CD4-positive, alpha-beta T cell (primary cell): ENCODE results near the gene DNAJB2. TPM values are rescaled to one million over a fixed set of nuclear protein-coding genes. Genes with fewer than 3 reads are reported as not detected.
A peak's percentile ranks its signal among the peaks of the same experiment; 100 is the strongest.
"Not testable (repeated sequence)": the region's sequence is repeated elsewhere in the genome, so short reads cannot be mapped to it uniquely, and the experiment has no call there.

Experiments
- ATAC-seq: fragments of 200-7000 bp; cut with Tn5 transposase; one replicate; pipeline ENCODE4 v1.10.0; 2022; ENCODE audit warnings: mild to moderate bottlenecking; ENCODE audit not compliant: poor library complexity
- CTCF ChIA-PET: fragments of 350-600 bp; sonication (Branson Sonifier 250); formaldehyde crosslinking; loops from one replicate; lab custom pipeline; 2021; ENCODE audit warnings: antibody characterized with exemption, inconsistent platforms; lab: Charles Lee
- POLR2A ChIA-PET: fragments of 350-600 bp; sonication (Branson Sonifier 250); formaldehyde crosslinking; loops from one replicate; lab custom pipeline; 2021; ENCODE audit warnings: antibody characterized with exemption, inconsistent platforms; lab: Charles Lee
- DNase-seq, 14 experiments: peaks; one replicate each; pipeline ENCODE4 v3.0.0-alpha.2; 2013 to 2020; ENCODE audit warnings: mixed read lengths in 2 of 14
- H3K27ac ChIP-seq, 2 donors: one replicate each; pipeline versions ENCODE4 v1.5.1 to v1.7.0; 2013; ENCODE audit warnings: low read length in 2 of 2, low read depth in 1 of 2, mild to moderate bottlenecking in 1 of 2
- H3K27me3 ChIP-seq, 2 experiments: 1 replicate in 1 of 2; 2 replicates in 1 of 2; pipeline versions ENCODE4 v1.6.1 to v1.7.0; 2013; ENCODE audit warnings: low read length in 2 of 2, control low read depth in 1 of 2, mild to moderate bottlenecking in 1 of 2, moderate library complexity in 1 of 2; ENCODE audit not compliant: insufficient read depth in 2 of 2, control insufficient read depth in 1 of 2
- H3K36me3 ChIP-seq: one replicate; pipeline ENCODE4 v1.6.1; 2013; ENCODE audit warnings: low read length, control low read depth; ENCODE audit not compliant: insufficient read depth
- H3K4me1 ChIP-seq: one replicate; pipeline ENCODE4 v1.6.1; 2013; ENCODE audit warnings: low read length, control low read depth; ENCODE audit not compliant: insufficient read depth
- H3K4me3 ChIP-seq: one replicate; pipeline ENCODE4 v1.5.1; 2013; ENCODE audit warnings: mild to moderate bottlenecking, low read length, moderate library complexity
- H3K9me3 ChIP-seq, 2 experiments: 1 replicate in 1 of 2; 2 replicates in 1 of 2; pipeline versions ENCODE4 v1.6.1 to v1.7.0; 2013; ENCODE audit warnings: low read length in 2 of 2, mild to moderate bottlenecking in 2 of 2, control low read depth in 1 of 2, moderate library complexity in 1 of 2; ENCODE audit not compliant: control insufficient read depth in 1 of 2, insufficient read depth in 1 of 2
- H3K27ac Mint-ChIP-seq: one replicate; pipeline ENCODE4 v1.8.0; 2020; ENCODE audit warnings: mixed read lengths
- H3K27me3 Mint-ChIP-seq: one replicate; pipeline ENCODE4 v1.8.0; 2021; ENCODE audit warnings: mixed read lengths
- H3K36me3 Mint-ChIP-seq: one replicate; pipeline ENCODE4 v1.8.0; 2021; ENCODE audit warnings: low read depth, mixed read lengths
- H3K4me1 Mint-ChIP-seq: one replicate; pipeline ENCODE4 v1.8.0; 2021; ENCODE audit warnings: low read depth, mixed read lengths
- H3K4me3 Mint-ChIP-seq: one replicate; pipeline ENCODE4 v1.8.0; 2020; ENCODE audit warnings: mild to moderate bottlenecking, mixed read lengths
- H3K9me3 Mint-ChIP-seq: one replicate; pipeline ENCODE4 v1.8.0; 2020; ENCODE audit warnings: mixed read lengths
- intact Hi-C, 2 experiments: fragments of 100-400 bp; cut with DNase I in 1 of 2; cut with micrococcal nuclease in 1 of 2; formaldehyde crosslinking; loops; one replicate each; pipeline versions ENCODE4 v1.15.1 to v1.9.0; 2023 to 2025; cut with DNase I, micrococcal nuclease
- total RNA-seq, 174 experiments: library from RNA in 2 of 174; stranded (reverse) in 2 of 174; gene quantifications; one replicate each; pipeline ENCODE4 v1.2.3 and lab custom pipeline; 2021 to 2026
- TF ChIP-seq, protein P1 (sequence below): fragments of 200-600 bp; IDR thresholded peaks from one replicate; pipeline ENCODE4 v1.8.0; 2022; ENCODE audit warnings: antibody characterized with exemption, mild to moderate bottlenecking

Gene DNAJB2
- total RNA-seq, 2 experiments from 2014 or later = 151 to 161 TPM

DNA sequence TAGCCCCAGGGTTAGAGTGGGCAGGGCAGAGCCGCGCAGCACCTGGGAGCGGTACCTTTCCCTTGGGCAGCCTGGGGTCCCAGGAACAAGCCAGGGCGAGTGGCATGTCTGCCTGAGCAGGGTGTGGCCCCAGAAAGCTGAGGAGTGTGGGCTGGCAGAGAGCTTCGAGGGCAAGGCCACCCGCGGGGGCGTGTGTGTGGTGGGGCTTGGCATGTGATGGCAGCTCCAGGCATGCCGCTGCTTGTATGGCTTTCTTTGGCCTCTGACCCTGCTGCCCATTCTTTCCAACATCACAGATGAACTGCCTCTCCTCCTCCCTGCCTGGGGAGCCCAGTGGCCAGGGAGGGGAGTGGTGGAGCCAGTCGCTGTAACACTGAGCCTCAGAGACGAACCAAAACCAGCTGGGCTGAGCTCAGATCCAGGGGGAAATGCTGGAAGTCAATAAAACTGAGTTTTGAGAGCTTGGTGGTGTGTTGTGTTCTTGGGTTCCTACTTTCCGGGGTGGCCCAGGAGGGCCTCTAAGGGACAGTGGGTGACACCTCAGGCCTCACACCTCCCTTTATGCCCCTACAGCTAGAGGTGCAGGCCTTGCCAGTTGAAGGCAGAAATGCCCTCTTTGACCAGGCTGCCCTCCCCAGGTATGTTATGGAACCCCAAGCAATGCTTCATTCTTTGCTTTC, 7.4 kb downstream of the DNAJB2 start:
- no peaks in the 10 kb centered on the region for H3K9me3 Mint-ChIP-seq
- H3K27me3 ChIP-seq = no peaks in the 10 kb centered on the region
- H3K27ac ChIP-seq = no peak overlapping the region
- intact Hi-C loops = no loop called here
- DNase-seq (no peak), ATAC-seq (no peak)
- TF ChIP-seq, protein P1, sequence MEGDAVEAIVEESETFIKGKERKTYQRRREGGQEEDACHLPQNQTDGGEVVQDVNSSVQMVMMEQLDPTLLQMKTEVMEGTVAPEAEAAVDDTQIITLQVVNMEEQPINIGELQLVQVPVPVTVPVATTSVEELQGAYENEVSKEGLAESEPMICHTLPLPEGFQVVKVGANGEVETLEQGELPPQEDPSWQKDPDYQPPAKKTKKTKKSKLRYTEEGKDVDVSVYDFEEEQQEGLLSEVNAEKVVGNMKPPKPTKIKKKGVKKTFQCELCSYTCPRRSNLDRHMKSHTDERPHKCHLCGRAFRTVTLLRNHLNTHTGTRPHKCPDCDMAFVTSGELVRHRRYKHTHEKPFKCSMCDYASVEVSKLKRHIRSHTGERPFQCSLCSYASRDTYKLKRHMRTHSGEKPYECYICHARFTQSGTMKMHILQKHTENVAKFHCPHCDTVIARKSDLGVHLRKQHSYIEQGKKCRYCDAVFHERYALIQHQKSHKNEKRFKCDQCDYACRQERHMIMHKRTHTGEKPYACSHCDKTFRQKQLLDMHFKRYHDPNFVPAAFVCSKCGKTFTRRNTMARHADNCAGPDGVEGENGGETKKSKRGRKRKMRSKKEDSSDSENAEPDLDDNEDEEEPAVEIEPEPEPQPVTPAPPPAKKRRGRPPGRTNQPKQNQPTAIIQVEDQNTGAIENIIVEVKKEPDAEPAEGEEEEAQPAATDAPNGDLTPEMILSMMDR = no peak
- H3K4me3 Mint-ChIP-seq = no peak overlapping the region
- no peak overlapping the region for H3K4me3 ChIP-seq
- peaks cover 45% of the 10 kb centered on the region for H3K36me3 ChIP-seq
- H3K9me3 ChIP-seq = no peaks in the 10 kb centered on the region
- POLR2A ChIA-PET = interaction anchor here (0.8 to 1.6 kb wide), 2 partner anchors 8 to 37 kb away, joined by 3 to 6 read pairs; no protein-coding TSS in a partner anchor
- peaks cover 45% of the 10 kb centered on the region for H3K36me3 Mint-ChIP-seq
- peak overlapping the region; percentile 31 for H3K27ac Mint-ChIP-seq
- CTCF ChIA-PET = interaction anchor here (1.5 to 12.0 kb wide), 2 partner anchors 8 to 32 kb away, joined by 3 to 190 read pairs; no protein-coding TSS in a partner anchor
- peaks cover 1% of the 10 kb centered on the region for H3K4me1 Mint-ChIP-seq
- H3K27me3 Mint-ChIP-seq = no peaks in the 10 kb centered on the region
- peaks cover 3% of the 10 kb centered on the region for H3K4me1 ChIP-seq

DNA sequence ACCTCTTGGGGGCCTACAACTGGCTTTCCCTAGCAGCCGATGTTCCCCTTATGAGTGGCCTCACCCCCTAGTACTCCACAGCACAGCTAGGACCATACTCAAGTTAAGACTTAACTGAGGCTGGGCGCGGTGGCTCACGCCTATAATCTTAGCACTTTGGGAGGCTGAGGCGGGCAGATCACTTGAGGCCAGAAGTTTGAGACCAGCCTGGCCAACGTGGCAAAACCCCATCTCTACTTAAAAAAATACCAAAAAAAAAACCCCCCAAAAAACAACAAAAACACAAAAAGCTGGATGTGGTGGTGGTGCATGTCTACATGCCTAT, 7.9 kb downstream of the DNAJB2 start:
- Mint-ChIP-seq H3K27ac (peak overlapping the region; percentile 31), H3K36me3 (peaks cover 40% of the 10 kb centered on the region)
- H3K4me1 Mint-ChIP-seq, intact Hi-C loops, ATAC-seq, H3K9me3 Mint-ChIP-seq, H3K9me3 ChIP-seq, H3K4me3 Mint-ChIP-seq, H3K27ac ChIP-seq, H3K27me3 ChIP-seq, H3K4me1 ChIP-seq, DNase-seq, H3K4me3 ChIP-seq, H3K27me3 Mint-ChIP-seq: not testable (repeated sequence)
- H3K36me3 ChIP-seq = peaks cover 40% of the 10 kb centered on the region
- CTCF ChIA-PET = interaction anchor here (1.5 to 12.0 kb wide), 2 partner anchors 8 to 33 kb away, joined by 3 to 190 read pairs; no protein-coding TSS in a partner anchor
- POLR2A ChIA-PET = interaction anchor here (0.8 to 1.6 kb wide), 2 partner anchors 8 to 37 kb away, joined by 3 to 6 read pairs; no protein-coding TSS in a partner anchor

DNA sequence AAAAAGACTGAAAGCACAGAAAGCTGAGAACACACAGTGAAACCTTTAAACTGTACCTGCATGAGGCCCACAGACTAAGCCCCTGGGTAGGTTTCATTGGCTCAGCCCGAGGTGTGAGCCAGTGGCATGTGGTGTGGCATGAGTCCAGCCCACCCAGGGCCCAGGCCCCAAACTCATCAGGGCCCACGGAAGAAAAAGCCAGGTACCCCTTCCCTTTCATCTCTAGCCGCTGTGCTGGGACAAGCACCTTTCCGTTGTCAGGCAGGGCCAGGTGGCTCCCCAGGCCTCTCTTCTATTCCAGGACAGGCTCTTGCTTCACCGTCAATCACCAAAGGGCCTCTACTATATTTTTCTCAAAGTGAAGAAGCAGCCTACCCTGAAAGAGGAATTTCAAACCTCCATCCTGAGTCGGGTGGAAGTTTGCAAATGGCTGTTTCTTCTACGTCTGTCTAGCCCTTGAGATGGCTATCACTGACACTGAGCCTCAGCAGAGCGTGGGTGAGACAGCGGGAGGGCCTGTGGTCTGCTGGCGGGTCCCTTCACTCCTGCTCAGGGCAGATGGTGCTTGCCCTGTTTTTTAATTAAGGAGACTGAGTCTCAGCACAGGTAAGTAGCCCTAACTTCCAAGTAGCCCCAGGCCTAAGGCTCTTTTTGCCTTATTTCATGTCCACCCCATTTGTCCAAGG, 8.6 kb downstream of the DNAJB2 start:
- ChIA-PET CTCF (interaction anchor here (1.5 kb wide), 1 partner anchor 33 kb away, joined by 3 read pairs; no protein-coding TSS in a partner anchor), POLR2A (no interaction called here)
- peaks cover 33% of the 10 kb centered on the region for H3K36me3 ChIP-seq
- ATAC-seq = no peak
- H3K9me3 Mint-ChIP-seq = no peaks in the 10 kb centered on the region
- peak overlapping the region; percentile 4 for H3K27ac Mint-ChIP-seq
- TF ChIP-seq, protein P1 = no peak
- H3K27me3 ChIP-seq = no peaks in the 10 kb centered on the region
- no peaks in the 10 kb centered on the region for H3K9me3 ChIP-seq
- H3K27ac ChIP-seq = no peak overlapping the region
- no peak overlapping the region for H3K4me3 ChIP-seq
- no peaks in the 10 kb centered on the region for H3K4me1 Mint-ChIP-seq
- no peaks in the 10 kb centered on the region for H3K4me1 ChIP-seq
- DNase-seq = no peak
- intact Hi-C loops = no loop called here
- H3K36me3 Mint-ChIP-seq = peaks cover 33% of the 10 kb centered on the region
- H3K4me3 Mint-ChIP-seq = no peak overlapping the region
- H3K27me3 Mint-ChIP-seq = no peaks in the 10 kb centered on the region
